Cardiac fibroblast (primary cell): ENCODE results near the gene DCC.
A peak's percentile ranks its signal among the peaks of the same experiment; 100 is the strongest.

Source experiments
- DNase-seq, 2 donors: peaks; one replicate each; pipeline versions ENCODE4 v3.0.0 to v3.0.0-alpha.2; 2010; ENCODE audit warnings: low read depth in 2 of 2
- H3K4me3 ChIP-seq, 2 donors: replicated peaks in 1 of 2; 1 replicate in 1 of 2; 2 replicates in 1 of 2; pipeline ENCODE4 v1.5.1; 2011; ENCODE audit warnings: low read depth in 2 of 2, low read length in 2 of 2, mild to moderate bottlenecking in 2 of 2, moderate library complexity in 1 of 2
- TF ChIP-seq, protein P1 (sequence below): IDR thresholded peaks from one replicate; pipeline ENCODE4 v1.5.1; 2011; ENCODE audit warnings: low read depth, mild to moderate bottlenecking, low read length, inconsistent platforms

DCC gene

DNA sequence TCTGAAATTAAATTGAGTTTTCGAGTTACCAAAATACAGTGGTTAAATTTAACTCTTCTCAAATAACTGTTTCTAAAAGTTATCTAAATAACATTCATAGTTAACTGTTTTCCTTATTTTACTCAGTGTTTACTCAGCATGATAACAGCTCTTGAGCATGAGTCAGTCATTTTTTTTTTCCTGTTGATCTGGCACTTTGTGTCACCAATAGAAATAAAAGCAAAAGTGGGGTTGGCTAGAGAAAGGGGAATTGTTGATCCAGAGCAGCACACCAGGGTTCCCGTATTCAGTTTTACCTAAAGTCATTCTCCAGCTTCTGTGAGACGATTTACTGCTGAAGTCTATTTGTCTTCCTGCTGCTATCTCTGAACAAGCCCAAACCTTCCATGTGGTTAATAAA lies 851.6 kb downstream of the DCC start:
- TF ChIP-seq, protein P1, sequence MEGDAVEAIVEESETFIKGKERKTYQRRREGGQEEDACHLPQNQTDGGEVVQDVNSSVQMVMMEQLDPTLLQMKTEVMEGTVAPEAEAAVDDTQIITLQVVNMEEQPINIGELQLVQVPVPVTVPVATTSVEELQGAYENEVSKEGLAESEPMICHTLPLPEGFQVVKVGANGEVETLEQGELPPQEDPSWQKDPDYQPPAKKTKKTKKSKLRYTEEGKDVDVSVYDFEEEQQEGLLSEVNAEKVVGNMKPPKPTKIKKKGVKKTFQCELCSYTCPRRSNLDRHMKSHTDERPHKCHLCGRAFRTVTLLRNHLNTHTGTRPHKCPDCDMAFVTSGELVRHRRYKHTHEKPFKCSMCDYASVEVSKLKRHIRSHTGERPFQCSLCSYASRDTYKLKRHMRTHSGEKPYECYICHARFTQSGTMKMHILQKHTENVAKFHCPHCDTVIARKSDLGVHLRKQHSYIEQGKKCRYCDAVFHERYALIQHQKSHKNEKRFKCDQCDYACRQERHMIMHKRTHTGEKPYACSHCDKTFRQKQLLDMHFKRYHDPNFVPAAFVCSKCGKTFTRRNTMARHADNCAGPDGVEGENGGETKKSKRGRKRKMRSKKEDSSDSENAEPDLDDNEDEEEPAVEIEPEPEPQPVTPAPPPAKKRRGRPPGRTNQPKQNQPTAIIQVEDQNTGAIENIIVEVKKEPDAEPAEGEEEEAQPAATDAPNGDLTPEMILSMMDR = no peak
- peak in 1 of 2 donors; percentile 0 for DNase-seq
- no peak overlapping the region for H3K4me3 ChIP-seq

- TF ChIP-seq, protein P1 = no peak
- no peak overlapping the region for H3K4me3 ChIP-seq
- DNase-seq = no peak
Measured at GRCh38 chr18:53193870-53194269, 853.9 kb downstream of the DCC start.

DNA sequence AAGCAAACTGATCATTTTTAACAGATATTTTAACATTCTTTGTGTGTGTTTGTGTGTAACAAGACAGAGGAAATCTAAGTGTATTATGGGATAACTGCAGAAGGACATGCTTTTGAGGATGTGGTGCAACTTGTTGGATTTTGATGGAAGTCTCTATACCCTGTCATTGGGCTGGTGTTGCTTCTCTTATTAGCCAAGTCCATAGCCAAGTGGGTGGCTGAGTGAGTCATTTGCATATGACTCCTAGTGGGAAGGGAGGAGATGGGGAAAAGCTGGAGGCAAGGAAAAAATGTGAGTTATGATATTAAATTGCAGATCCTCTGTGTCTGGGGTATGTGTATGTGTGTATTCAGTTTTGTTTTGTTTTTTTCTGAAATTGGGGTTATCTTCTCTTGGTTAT lies 879.9 kb downstream of the DCC start:
- TF ChIP-seq, protein P1 = no peak
- no peak overlapping the region for H3K4me3 ChIP-seq
- DNase-seq = no peak

DNA sequence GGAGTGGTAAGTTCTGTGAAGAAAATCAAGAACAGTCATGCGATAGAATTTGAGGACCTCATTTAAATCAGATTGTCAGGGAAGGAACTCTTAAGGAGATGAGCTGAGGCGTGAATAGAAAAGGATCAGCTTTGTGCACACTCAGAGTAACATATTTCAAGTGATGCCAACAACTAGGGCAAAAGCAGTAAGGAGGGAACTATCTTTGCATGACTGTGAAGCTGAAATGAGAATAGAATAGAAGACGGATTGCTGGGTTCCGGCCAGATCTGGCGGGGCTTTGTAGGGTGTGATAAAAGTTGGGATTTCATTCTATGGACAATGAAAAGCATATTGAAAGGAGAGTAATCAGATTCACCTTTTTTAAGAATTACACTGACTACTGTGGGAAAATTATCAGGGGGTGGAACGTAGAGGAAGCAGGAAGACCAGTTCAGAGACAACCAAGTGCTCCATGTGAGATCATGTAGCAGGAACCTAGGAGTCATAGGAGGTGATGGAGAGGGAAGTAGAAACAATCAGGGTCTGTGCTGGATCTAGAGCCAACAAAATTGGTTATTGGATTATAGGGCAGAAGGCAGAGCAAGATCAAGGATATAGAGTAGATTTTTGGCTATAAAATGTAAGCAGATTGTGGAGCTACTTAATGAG lies 884.3 kb downstream of the DCC start:
- TF ChIP-seq, protein P1 = no peak
- no peak overlapping the region for H3K4me3 ChIP-seq
- no peak for DNase-seq

DNA sequence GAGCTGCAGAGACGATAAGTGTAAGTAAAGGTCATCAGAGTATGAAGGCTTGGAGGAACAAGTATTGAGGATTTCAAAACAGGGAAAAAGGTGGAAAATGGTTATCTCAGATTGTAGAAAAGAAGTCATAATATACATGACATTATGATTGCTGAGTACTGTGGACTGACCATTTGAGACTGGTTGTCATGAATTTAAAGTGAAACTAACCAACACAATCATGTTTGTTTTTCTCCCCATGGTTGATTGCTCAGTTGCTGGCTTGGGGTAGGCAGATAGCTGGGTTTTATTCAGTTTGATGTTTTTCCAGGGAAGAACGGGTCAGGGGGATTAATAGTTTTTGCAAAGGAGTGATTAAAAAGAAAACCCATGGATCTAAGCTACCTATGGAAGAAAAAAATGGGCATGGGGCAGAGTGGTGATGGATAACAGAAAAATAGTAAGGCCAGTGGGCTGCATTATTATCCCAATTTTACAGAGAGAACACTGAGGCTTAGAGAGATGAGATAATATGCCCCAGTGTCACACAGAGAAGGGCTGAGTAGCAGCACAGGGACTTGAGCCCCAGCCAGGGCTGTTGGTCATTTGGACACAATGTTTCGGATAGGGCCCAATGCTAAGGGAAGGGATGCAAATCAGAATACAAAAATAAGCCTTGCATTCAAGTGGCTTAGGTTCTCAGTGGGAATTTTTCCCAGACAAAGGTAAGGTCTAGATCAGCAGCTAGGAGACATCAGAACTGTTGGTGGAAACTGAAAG lies 885.7 kb downstream of the DCC start:
- no peak overlapping the region for H3K4me3 ChIP-seq
- TF ChIP-seq, protein P1 = no peak
- DNase-seq = no peak

- TF ChIP-seq, protein P1 = no peak
- no peak overlapping the region for H3K4me3 ChIP-seq
- no peak for DNase-seq
Measured at GRCh38 chr18:53234610-53235009, 894.6 kb downstream of the DCC start.
